ENCODE measurements around the gene BBX.
"Not testable (repeated sequence)": the region's sequence is repeated elsewhere in the genome, so short reads cannot be mapped to it uniquely, and the experiment has no call there.

The BBX gene

GRCh38 chr3:107542665-107543064 lies 19.9 kb downstream of the BBX start:
- DNase-seq: no peak

GRCh38 chr3:107543666-107544065 lies 20.9 kb downstream of the BBX start:
- DNase-seq: peak in 9 of 56 donors; percentile 1 to 44 (median 10)

- DNase-seq: no peak
Observed at GRCh38 chr3:107545680-107546120, 22.9 kb downstream of the BBX start.

GRCh38 chr3:107548601-107549000 lies 25.8 kb downstream of the BBX start:
- no peak for DNase-seq

GRCh38 chr3:107555359-107555758 lies 32.6 kb downstream of the BBX start:
- DNase-seq: no peak

- DNase-seq: no peak
Observed at GRCh38 chr3:107557743-107558142, 35.0 kb downstream of the BBX start.

GRCh38 chr3:107560166-107560565 lies 37.4 kb downstream of the BBX start:
- no peak for DNase-seq

- no peak for DNase-seq
Observed at GRCh38 chr3:107561980-107562379, 39.2 kb downstream of the BBX start.

GRCh38 chr3:107562969-107563529 lies 40.3 kb downstream of the BBX start:
- no peak for DNase-seq

- DNase-seq: not testable (repeated sequence)
Observed at GRCh38 chr3:107565244-107565643, 42.5 kb downstream of the BBX start.

GRCh38 chr3:107571089-107571488 lies 48.3 kb downstream of the BBX start:
- DNase-seq: not testable (repeated sequence)

- not testable (repeated sequence) for DNase-seq
Observed at GRCh38 chr3:107571492-107571891, 48.7 kb downstream of the BBX start.

- DNase-seq: no peak
Observed at GRCh38 chr3:107574650-107575049, 51.9 kb downstream of the BBX start.

GRCh38 chr3:107578091-107578490 lies 55.3 kb downstream of the BBX start:
- DNase-seq: no peak

- DNase-seq: no peak
Observed at GRCh38 chr3:107578523-107578922, 55.8 kb downstream of the BBX start.

- no peak for DNase-seq
Observed at GRCh38 chr3:107579371-107579770, 56.6 kb downstream of the BBX start.

GRCh38 chr3:107581230-107581629 lies 58.5 kb downstream of the BBX start:
- no peak for DNase-seq

GRCh38 chr3:107588217-107588616 lies 65.5 kb downstream of the BBX start:
- DNase-seq: no peak

- DNase-seq: no peak
Observed at GRCh38 chr3:107589454-107589853, 66.7 kb downstream of the BBX start.

GRCh38 chr3:107590786-107591185 lies 68.0 kb downstream of the BBX start:
- no peak for DNase-seq

- DNase-seq: no peak
Observed at GRCh38 chr3:107592073-107592472, 69.3 kb downstream of the BBX start.

- DNase-seq: no peak
Observed at GRCh38 chr3:107594870-107595269, 72.1 kb downstream of the BBX start.

GRCh38 chr3:107596639-107597038 lies 73.9 kb downstream of the BBX start:
- no peak for DNase-seq
